HG03095 (cell line): Measurements from ENCODE around the gene MAMLD1.

Source experiments
- ATAC-seq: cut with Tn5 transposase; IDR thresholded peaks from one replicate; pipeline ENCODE4 v1.9.1; 2021; ENCODE audit warnings: moderate library complexity; ENCODE audit not compliant: unreplicated experiment

The MAMLD1 gene

DNA sequence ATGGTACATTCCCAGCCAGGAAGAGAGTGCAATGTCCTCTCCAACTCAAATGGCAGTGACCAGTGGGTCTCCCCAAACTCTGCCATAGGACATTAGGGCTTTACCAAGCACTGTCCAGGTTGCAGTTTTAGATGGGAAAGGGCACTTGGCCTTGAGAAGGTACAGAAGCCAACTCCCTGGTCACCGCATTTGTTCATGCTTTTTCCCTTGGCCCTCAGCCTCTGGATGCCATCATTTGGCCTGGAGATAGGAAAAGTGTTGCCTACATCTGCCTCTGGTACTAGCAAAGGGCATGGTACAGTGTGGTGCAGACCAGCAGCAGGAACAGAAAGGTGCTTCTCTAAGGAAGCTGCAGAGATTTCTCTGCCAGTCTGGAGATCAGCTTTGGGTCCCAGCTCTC, 93.8 kb downstream of the MAMLD1 start:
- no peak for ATAC-seq

DNA sequence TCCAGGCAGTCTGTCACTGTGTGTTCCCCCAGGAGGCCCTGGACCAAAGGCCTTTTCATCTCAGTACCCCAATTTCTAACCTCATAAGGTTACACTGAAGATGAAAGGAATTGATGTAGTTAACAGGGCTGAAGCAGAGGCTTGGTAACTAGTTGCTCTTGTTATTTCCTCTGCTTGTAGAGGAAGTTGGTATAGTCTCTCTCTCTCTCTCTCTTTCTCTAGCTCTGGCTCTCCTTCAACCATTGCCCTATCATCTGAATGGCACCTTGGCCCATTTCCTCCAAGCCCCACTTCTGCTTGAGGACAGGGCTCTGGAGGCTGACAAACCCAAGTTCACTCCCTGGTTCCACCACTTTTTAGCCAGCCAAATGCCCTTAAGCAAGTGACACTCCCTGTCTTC, 96.1 kb downstream of the MAMLD1 start:
- no peak for ATAC-seq

DNA sequence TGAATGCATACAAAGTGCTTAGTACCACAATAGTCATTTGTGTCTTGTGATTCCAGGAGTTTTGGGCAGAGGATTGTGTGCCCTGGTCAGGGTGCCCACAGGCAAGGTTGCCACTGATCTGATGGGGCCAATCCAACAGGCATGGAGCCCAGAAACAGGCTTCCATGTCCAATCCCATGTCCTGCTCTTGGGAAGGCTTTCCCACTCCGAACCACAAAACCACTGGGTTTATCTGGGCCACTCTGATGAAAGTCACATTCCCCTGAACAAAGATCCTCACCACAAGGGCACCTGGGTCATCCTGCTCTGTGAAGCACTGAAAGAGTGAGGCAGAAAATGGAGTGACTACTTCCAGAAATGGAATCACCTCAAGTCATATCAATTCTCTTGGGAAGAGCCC, 96.9 kb downstream of the MAMLD1 start:
- no peak for ATAC-seq

DNA sequence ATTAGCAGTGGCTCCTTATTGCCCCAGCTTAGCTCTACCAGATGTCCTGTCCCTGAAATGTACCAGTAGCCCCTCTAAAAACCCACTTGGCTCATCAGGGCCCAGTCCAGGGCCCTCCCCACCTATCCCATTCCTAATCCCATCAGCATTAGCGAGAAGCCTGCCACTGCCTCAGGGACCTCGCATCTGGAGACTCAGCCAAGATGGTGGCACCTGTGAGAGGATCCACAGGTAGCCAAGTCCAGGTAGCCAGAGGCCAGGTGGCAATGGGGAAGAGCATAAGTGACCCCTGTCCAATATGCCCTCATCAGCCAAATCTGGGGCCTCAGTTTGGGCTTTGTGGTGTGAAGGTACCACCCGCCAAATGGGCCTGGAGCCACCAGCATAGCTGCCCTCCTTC, 97.7 kb downstream of the MAMLD1 start:
- ATAC-seq: no peak

DNA sequence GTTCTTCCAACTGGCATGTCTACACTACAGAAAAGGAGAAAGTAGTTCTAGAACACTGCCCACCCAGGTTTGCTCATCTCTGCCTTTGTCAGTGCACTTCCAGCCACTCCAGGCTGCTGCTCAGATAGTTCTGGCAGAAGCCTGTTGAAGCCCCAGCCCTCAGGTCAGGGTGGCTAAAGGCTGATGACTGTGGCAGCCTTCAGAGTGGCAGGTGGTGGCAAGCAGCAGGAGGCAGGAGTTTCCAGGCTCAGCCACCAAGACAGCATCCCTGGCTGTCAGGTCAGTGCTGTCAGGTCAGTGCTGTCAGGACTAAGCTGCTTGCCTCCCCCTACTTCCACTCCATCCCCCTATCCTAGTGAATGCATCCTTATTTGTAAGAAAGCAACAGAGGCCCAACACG, 100.4 kb downstream of the MAMLD1 start:
- no peak for ATAC-seq

DNA sequence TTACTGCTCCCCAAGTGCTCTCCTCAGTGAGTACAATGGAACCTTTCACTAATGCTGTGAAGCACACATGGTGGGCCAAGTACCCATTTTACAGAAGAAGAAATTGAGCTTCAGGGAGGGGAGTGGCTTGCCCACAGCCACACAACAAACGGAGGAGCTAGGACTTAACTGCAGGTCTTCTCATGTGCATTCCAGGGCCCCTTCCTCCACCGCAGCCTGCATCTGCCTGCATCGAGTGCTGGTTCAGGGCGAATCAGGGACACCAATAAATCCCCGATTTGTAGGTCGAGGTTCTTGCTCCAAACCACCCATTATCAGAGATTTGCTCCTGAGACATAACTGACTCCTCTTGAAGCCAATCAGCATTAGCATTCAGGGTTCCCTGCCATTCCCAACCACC, 100.9 kb downstream of the MAMLD1 start:
- ATAC-seq: no peak

DNA sequence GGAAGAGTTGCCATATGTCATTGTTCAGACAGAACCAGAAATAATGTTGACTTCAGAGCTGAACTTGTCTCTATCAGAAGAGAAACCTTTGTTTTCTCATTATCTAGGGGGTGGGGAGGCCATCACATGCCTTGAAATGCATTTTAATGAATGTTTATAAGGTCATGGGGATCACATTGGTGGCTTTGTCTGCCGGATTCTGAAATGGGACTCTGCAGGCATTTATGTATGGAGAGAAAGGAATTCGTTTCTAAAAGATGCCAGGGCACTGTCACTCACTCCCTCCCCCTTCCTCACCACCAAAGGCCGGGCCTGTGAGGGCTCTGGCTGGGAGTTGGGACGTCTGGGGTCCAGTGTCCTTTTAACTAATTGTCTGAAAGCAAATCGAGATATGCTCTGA, 102.2 kb downstream of the MAMLD1 start:
- no peak for ATAC-seq

DNA sequence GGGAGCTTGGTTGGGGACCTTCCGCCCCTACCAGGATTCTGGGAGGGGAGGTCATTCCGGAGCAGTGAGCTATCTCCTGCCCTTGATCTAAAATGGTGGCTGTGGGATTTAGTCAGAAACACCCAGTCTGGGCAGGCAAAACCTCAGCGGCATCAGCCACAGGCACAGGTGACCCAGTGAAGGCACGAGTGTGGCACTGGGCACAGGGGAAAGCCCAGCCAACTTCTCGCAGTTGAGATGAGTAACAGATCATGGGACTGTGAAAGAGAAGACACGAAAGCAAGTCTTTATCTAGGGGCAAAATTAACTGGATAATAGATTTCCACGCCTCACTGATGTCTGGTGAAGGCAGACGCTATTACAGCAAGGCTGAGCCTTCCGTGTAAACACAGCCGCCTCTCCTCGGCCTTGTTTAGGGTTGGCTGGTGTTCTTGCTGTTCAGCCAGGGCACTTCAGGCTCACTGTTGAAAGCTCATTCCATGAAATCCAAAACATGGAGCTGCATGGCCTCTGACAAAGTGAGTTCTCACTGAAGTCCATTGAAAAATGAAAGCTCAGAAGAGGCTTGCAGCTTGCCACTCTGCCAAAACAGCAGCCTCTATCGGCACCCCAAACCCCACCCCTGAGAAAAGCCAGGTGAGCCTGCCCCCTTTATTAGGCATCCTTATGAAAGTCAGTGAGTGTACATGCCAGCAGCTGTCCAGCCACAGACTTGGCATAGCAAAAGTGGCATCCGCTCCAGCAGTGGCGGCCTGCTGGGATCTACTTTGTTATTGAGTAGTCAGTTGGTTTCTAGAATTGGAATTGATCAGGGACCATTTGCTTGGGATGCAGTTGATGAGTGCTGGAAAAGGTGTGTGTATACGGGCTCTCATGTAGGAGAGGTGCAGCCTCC, 103.0 kb downstream of the MAMLD1 start:
- ATAC-seq: no peak

DNA sequence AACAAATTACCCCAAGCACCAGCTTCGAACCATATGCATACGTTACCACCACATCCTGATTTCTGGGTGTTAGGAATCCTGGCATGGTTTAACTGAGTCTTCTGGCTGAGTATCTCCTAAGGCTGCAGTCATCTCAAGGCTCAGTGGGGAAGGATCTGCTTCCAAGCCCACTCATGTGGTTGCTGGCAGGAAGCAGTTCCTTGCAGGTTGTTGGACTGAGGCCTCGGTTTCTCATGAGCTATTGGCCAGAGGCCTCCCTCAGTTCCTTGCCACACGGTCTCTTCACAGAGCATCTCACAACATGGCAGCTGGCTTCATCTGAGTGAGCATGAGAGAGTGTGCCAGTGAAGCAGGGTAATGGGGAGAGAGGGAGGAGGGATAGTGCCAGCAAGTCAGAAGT, 109.2 kb downstream of the MAMLD1 start:
- ATAC-seq: no peak

DNA sequence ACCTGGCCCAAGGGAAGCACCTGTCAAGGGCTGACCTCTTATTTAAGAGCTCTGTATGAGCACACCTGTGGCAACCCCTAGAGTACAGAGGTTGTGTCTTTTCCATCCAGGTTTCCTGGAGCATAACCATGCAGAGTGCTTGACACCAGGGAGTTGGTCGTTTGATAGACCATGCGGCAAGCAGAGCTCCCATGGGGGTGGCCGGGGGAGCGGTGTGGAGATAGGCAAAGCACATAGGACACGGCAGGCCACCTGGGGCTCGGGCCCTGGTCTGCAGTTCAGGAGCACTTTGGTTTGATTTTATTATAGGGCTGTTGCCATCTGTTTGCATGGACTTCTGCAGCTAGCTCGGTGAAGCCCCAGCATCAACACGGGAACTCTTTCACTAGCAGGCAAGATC, 110.3 kb downstream of the MAMLD1 start:
- ATAC-seq: no peak

DNA sequence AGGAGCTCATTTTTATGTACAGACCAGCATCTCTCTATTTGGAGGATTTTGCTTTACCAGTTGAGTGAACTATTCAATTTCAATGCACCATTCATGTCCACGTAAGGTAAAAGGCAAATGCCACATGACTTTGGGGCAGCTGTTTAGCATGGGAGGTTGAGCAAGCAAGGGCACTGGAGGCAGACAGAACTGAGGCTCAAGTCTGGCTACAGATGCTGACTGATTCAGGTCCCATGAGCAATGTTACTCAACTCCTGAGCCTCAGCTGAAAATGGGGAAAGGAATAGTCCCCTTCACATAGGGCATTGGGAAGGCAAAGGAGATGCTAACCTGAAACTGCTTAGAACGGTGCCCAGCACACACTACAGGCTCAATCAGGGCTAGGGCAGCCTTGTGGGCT, 112.3 kb downstream of the MAMLD1 start:
- ATAC-seq: no peak

DNA sequence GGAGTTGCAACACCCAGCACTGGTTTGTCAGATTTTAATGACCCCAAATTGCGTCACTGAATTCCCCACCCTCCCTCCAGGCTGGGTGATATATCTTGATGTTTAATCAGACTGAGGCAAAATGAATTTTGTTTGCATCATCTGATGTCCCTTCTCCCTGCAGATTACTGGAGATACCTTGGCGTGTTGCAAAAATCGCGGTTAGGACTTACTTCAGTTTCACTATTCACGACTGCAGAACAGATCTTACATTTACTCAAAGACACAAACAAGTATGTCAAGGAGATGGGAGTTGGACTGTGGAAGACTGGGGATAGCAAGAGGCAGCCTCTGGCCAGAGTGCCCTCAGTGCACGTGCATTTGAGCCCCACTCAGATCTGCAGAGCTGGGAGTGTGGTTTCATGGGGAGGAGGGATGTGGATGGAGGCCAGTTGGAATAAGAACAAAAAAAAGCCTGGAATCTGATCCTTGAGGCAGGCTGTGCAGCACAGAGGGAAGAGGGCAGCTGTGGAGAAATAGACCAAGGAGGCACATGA, 113.1 kb downstream of the MAMLD1 start:
- no peak for ATAC-seq

DNA sequence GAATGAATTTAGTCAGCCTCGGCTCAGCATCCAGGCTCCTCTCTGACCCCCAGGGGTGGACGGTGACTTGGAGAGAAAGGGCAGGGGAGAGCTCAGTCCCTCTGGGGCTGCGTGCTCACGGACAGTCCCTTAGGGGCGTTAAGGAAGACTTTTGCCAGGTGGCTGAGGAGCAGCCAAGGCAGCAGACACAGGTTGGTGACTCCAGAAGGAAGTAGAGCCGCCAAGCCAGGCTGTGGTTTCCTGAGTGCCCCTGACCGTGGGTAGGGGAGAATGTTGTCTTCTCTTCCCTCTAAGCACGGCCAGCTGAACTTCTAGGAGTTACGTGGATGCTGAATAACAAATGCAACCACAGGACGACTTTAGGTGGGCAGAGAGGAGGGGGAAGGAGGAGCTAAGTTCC, 114.3 kb downstream of the MAMLD1 start:
- ATAC-seq: no peak

DNA sequence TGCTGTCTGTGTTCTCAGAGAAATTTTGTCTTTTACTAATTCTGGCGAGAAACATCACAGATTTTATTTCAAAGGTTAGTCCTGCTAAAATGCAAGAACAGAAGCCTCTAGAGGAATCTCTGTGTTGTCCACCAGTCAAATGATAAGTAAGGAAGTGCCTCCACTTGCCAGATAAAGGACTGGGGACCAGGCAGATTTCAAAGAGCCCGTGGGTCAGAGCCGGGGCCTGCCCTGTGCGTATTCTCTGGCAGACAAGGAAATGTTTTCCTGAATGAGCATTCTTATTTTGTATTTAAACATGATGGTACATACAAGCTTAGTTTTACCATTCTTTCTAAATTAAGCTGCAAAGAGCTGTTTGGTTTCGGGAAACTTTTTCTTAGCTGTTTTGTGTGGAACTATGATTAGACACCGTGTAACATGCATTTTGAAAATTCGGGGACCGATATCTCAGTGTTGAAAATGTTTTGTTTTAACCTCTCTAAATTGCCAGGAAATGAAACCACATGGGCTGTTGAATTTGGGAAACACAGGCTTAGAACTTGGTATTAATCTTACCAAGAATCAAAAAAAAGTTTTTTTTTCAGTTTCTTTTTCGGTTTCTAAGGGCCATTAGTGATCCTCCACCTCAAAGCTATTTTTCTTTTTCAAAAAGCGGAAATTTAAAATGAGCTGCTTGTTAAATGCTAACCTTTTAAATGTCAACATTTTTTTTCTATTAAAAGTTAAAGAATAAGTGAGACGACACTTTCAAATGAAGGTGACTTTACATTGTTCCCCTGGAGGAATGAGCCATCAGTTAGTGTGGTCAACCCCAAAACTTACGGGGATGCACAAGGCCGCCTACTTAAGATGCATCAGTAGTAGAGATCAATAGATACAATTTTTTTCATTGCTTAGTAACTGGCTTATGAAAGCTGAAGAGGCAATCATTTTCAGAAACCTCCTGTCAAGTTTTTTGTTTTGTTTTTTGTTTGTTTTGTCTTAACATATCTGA, 115.7 kb downstream of the MAMLD1 start:
- ATAC-seq: no peak

DNA sequence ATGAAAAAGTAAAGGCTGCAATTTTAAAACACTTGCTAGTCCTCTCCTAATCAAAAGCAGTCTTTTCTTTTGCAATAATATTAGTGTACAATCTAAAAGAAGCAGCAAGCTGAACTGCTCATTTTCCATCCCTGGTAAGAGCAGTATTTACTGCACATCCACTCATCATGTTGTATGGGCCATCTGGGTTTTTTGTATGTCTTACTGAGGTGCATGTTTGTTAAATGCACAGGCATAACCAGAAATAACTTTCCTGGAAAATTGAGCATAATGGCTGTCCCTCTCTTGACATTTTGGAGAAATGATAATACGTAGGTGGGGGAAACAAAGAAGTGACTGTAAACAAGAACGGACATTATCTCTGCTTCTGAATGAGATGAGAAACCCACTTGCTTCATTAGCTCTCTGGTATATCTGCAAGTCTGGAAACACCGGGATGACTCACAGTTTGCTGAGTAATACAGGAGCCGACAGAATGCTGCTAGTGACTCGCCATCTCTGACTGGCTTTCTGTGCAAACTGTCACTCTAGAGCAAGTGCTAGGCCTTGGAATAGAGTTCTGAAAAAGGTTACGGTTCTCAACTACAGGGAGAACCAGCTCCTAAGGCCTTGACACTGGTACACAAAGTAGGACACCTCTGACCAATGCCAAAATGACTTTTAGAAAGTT, 119.6 kb downstream of the MAMLD1 start:
- no peak for ATAC-seq

DNA sequence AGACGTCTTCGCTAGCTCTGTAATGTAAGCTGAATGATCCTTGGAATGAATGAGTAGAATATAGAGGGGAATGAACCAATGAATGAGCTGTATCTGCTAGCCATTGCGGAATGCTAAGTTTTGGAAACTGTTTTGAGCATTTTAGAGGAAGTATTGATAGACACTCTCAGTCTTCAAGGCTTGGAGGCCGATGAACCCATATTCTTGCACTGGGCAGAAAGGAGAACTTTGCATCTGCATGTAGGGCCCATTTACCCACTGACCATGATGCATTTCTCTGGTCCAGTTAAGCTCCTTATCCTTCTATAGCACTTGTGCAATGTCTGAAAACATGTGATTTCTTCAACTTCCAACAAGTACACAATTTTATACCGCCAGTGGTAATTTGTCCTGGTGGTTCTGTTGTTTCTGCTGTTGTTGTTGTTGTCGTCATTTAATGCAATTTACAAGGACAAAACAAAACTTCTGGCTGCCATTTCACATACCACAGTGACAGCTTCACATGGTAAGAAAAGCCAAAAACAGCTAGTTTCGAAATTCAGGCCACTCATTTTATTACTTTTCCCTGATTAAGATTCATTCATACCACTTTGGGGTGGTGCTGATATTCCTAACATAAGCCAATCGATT, 120.4 kb downstream of the MAMLD1 start:
- no peak for ATAC-seq

DNA sequence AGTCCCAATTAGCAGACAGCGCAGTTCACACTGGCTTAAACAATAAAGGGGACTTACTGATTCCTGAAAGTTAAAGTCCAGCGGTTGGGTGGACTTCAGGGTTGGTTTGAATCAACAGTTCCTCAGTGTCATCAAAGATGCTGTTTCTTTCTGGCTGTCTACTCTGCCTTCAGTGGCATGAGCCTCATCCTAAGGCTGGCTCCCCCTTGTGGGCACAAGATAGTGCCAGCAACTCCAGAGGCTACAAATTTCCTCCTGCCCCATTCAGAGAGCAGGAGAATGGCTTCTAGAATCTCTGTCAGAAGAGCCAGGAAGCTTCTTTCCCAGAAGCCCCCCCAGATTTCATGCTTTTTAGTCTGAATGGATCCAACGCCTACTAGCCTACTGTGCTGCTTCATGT, 122.9 kb downstream of the MAMLD1 start:
- no peak for ATAC-seq

DNA sequence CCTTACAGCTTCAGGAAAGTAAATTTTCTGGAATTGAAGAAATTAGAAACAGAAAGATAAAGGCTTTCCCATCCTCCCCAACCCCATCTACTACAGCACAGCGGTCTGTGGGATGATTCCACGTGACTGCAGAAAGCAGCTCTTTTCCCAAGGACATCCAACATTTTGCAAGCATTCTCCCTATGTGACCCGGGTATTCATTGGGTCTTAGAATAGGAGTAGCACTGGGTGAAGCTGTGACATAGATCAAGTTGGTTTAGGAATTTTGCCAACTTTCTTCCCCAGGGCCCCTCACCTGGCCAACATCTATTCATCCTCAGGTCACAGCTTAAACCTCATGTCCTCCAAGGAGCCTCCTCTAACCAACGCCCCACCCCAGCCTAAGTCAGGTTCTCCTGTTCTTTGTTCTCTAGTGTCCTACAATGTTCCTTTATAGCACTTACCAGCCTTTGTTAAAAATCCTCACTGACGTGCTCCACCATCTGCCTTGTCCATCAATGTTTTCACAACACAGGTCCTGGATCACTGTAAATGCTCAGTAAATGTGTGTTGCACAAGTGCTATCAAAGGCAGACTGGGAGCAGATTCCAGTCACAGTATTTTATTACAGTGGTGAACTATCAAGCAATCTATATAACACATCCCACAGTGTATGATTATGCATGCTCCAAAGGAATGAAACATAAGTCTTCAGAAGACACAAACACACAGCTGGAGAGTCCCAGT, 124.4 kb downstream of the MAMLD1 start:
- ATAC-seq: no peak

DNA sequence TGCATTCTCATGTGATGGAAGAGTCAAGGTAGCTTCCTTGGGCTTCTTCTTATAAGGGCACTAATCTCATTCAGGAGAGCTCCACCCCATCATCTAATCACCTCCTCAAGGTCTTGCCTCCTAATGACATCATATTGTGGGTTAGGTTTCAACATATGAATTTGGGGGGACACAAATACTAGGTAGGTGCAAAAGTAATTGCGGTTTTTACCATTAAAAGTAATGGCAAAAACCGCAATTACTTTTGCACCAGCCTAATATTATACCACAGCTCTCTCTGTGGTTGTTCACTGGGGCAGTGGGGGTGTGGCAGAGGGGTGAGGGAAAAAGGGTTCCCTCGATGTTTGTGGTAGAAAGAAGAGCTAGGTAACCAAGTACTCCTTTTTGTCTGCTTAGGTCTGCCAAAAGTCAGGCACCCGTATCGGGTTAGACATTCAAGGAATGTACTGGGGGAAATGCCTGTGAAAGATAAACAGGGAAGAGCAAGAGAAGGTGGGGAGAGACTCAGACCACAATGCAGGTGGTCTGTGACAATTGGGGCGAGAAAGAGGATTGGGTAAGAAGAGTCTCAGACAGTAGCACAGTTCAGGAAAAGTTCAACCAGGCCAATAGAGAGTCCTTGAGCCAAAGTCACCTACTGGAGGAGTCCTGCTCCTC, 126.4 kb downstream of the MAMLD1 start:
- no peak for ATAC-seq
